ENCODE data around the gene RAX.

- TF ChIP-seq EZH2 (IDR thresholded peaks at IDR 0.05; ENCODE audit: borderline replicate concordance, low read depth, low read length, severe bottlenecking) (no peak), CTCF (IDR thresholded peaks at IDR 0.05; ENCODE audit: borderline replicate concordance, extremely low read depth, low read length, poor library complexity, severe bottlenecking) (no peak)
Measured at GRCh38 chr18:59265974-59266369, 7.3 kb downstream of the RAX start.

All from DND-41 (cell line).